ENCODE results near the gene GABBR2. TPM values are rescaled to one million over a fixed set of nuclear protein-coding genes. Genes with fewer than 3 reads are reported as not detected.

GABBR2 gene
- total and polyA plus RNA-seq, 12 donors: 0.17 to 9.0 (median 3.7) TPM

- intact Hi-C loops (cut with DNase I): no loop called here
- peak in 1 of 7 donors; percentile 9 for DNase-seq
- no peaks in the 10 kb centered on the region for H3K36me3 ChIP-seq (replicated peaks in 1 of 2)
- no peak overlapping the region for H3K4me3 ChIP-seq
- H3K4me1 ChIP-seq (replicated peaks in 1 of 2): no peaks in the 10 kb centered on the region
- H3K9me3 ChIP-seq (replicated peaks in 1 of 3): no peaks in the 10 kb centered on the region
- TF ChIP-seq, protein P1, sequence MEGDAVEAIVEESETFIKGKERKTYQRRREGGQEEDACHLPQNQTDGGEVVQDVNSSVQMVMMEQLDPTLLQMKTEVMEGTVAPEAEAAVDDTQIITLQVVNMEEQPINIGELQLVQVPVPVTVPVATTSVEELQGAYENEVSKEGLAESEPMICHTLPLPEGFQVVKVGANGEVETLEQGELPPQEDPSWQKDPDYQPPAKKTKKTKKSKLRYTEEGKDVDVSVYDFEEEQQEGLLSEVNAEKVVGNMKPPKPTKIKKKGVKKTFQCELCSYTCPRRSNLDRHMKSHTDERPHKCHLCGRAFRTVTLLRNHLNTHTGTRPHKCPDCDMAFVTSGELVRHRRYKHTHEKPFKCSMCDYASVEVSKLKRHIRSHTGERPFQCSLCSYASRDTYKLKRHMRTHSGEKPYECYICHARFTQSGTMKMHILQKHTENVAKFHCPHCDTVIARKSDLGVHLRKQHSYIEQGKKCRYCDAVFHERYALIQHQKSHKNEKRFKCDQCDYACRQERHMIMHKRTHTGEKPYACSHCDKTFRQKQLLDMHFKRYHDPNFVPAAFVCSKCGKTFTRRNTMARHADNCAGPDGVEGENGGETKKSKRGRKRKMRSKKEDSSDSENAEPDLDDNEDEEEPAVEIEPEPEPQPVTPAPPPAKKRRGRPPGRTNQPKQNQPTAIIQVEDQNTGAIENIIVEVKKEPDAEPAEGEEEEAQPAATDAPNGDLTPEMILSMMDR (IDR thresholded peaks at IDR 0.05): no peak
- no peak for TF ChIP-seq POLR2A (IDR thresholded peaks at IDR 0.05)
- WGBS, 4 donors: 56 to 71% (median 67%) methylated on average over 11 of the region's 11 CpGs
- no peaks in the 10 kb centered on the region for H3K27me3 ChIP-seq
- no peak overlapping the region for H3K27ac ChIP-seq
These were observed 307.4 kb downstream of the GABBR2 start for GRCh38 chr9:98401140-98402018.

- intact Hi-C loops (cut with DNase I): no loop called here
- H3K27me3 ChIP-seq: no peaks in the 10 kb centered on the region
- TF ChIP-seq, protein P1 (IDR thresholded peaks at IDR 0.05): no peak
- no peak for TF ChIP-seq POLR2A (IDR thresholded peaks at IDR 0.05)
- no peaks in the 10 kb centered on the region for H3K36me3 ChIP-seq (replicated peaks in 1 of 2)
- DNase-seq: no peak
- H3K9me3 ChIP-seq (replicated peaks in 1 of 3): no peaks in the 10 kb centered on the region
- H3K4me3 ChIP-seq: no peak overlapping the region
- no peak overlapping the region for H3K27ac ChIP-seq
- no peaks in the 10 kb centered on the region for H3K4me1 ChIP-seq (replicated peaks in 1 of 2)
- 87 to 95% (median 91%) methylated on average over 8 of the region's 8 CpGs for WGBS, 4 donors
These were observed 308.6 kb downstream of the GABBR2 start for GRCh38 chr9:98399950-98400683.

- Histone ChIP-seq H3K36me3 (replicated peaks in 1 of 2) (no peaks in the 10 kb centered on the region), H3K4me1 (replicated peaks in 1 of 2) (no peaks in the 10 kb centered on the region), H3K9me3 (replicated peaks in 1 of 3) (no peaks in the 10 kb centered on the region), H3K27ac (no peak overlapping the region), H3K27me3 (no peaks in the 10 kb centered on the region), H3K4me3 (no peak overlapping the region)
- 85 to 91% (median 87%) methylated on average over 8 of the region's 8 CpGs for WGBS, 4 donors
- TF ChIP-seq, protein P1 (IDR thresholded peaks at IDR 0.05): no peak
- no peak for TF ChIP-seq POLR2A (IDR thresholded peaks at IDR 0.05)
- no peak for DNase-seq
- intact Hi-C loops (cut with DNase I): no loop called here
These were observed 312.1 kb downstream of the GABBR2 start for GRCh38 chr9:98396656-98397055.

DNA sequence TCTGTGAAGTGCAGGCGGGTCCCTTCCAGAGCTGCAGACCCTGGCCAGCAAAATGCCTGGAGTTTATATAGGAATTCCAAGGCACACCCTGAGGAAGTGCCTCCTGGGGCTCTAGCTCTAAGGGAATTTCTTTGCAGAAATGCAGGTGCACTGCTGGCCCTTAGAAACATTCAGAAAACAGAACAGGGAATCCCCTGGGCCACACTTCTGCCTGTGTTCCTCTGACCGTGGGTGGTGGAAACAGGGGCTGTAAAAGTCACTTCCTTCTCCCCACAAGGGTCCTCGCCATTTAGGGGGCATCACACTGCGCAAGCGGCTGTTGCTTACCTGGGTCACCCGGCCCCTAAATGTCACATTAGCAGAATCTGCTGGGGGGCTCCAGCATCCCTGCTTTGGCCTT, 312.5 kb downstream of the GABBR2 start:
- 83 to 92% (median 87%) methylated on average over 5 to 6 of the region's 6 CpGs for WGBS, 4 donors

More for the DNA sequence above, 312.5 kb downstream of the GABBR2 start:
- H3K27ac ChIP-seq: no peak overlapping the region
- DNase-seq: no peak
- no peaks in the 10 kb centered on the region for H3K9me3 ChIP-seq (replicated peaks in 1 of 3)
- TF ChIP-seq, protein P1 (IDR thresholded peaks at IDR 0.05): no peak
- no peak for TF ChIP-seq POLR2A (IDR thresholded peaks at IDR 0.05)
- no peaks in the 10 kb centered on the region for H3K4me1 ChIP-seq (replicated peaks in 1 of 2)
- H3K4me3 ChIP-seq: no peak overlapping the region
- no peaks in the 10 kb centered on the region for H3K36me3 ChIP-seq (replicated peaks in 1 of 2)
- no peaks in the 10 kb centered on the region for H3K27me3 ChIP-seq
- intact Hi-C loops (cut with DNase I): no loop called here

Data from adrenal gland (tissue), 12 donors.